Ishikawa (cell line): ENCODE data around the gene RAX2.

Experiments used
- CEBPB ChIP-seq: IDR thresholded peaks from 2 replicates; pipeline ENCODE4 v1.6.1; 2012
- CREB1 ChIP-seq: IDR thresholded peaks from 2 replicates; pipeline ENCODE4 v1.6.1; 2012; ENCODE audit warnings: low read depth
- EGR1 ChIP-seq: IDR thresholded peaks from 2 replicates; pipeline ENCODE4 v1.6.1; 2012
- EP300 ChIP-seq: IDR thresholded peaks from 2 replicates; pipeline ENCODE4 v1.6.1; 2012; ENCODE audit warnings: borderline replicate concordance
- FOXM1 ChIP-seq: IDR thresholded peaks from 2 replicates; pipeline ENCODE4 v1.6.1; 2012; ENCODE audit warnings: low read depth, borderline replicate concordance
- MAX ChIP-seq: IDR thresholded peaks from 2 replicates; pipeline ENCODE4 v1.6.1; 2012
- NFIC ChIP-seq: IDR thresholded peaks from 2 replicates; pipeline ENCODE4 v1.6.1; 2012
- RAD21 ChIP-seq: IDR thresholded peaks from 2 replicates; pipeline ENCODE4 v1.6.1; 2012; ENCODE audit warnings: low read depth
- REST ChIP-seq: IDR thresholded peaks from 2 replicates; pipeline ENCODE4 v1.6.1; 2012; ENCODE audit warnings: low read depth, mild to moderate bottlenecking
- TAF1 ChIP-seq: IDR thresholded peaks from 2 replicates; pipeline ENCODE4 v1.6.1; 2012; ENCODE audit warnings: low read depth, mild to moderate bottlenecking
- TCF12 ChIP-seq: IDR thresholded peaks from 2 replicates; pipeline ENCODE4 v1.6.1; 2012; ENCODE audit warnings: low read depth
- TEAD4 ChIP-seq: IDR thresholded peaks from 2 replicates; pipeline ENCODE4 v1.6.1; 2012
- USF1 ChIP-seq: IDR thresholded peaks from 2 replicates; pipeline ENCODE4 v1.6.1; 2012
- YY1 ChIP-seq: IDR thresholded peaks from 2 replicates; pipeline ENCODE4 v1.6.1; 2012; ENCODE audit warnings: low read depth
- ZBTB7A ChIP-seq: IDR thresholded peaks from 2 replicates; pipeline ENCODE4 v1.6.1; 2012; ENCODE audit warnings: low read depth

Gene RAX2

GRCh38 chr19:3782903-3783302 is 10.9 kb upstream of the RAX2 start:
- no peak for TF ChIP-seq NFIC

- TF ChIP-seq USF1, result no peak
Measured at GRCh38 chr19:3782330-3782729, 10.3 kb upstream of the RAX2 start.

- TF ChIP-seq USF1 (no peak), YY1 (no peak), RAD21 (no peak), TCF12 (no peak), EGR1 (no peak), NFIC (no peak), CREB1 (no peak), TAF1 (no peak), TEAD4 (no peak), REST (no peak), MAX (no peak), CEBPB (no peak), ZBTB7A (no peak), EP300 (no peak), FOXM1 (no peak)
Measured at GRCh38 chr19:3781603-3782002, 9.6 kb upstream of the RAX2 start.

- no peak for TF ChIP-seq EP300
- no peak for TF ChIP-seq CREB1
- TF ChIP-seq USF1, result no peak
- no peak for TF ChIP-seq EGR1
- no peak for TF ChIP-seq NFIC
- TF ChIP-seq TEAD4, result no peak
- TF ChIP-seq RAD21, result no peak
- TF ChIP-seq TAF1, result no peak
- TF ChIP-seq REST, result no peak
- no peak for TF ChIP-seq TCF12
- no peak for TF ChIP-seq YY1
Measured at GRCh38 chr19:3780786-3781304, 8.8 kb upstream of the RAX2 start.

- TF ChIP-seq USF1 (peak; percentile 68), NFIC (no peak)
Measured at GRCh38 chr19:3778899-3779723, 7.1 kb upstream of the RAX2 start.

- TF ChIP-seq EP300 (no peak), YY1 (no peak), ZBTB7A (no peak), TEAD4 (no peak), CEBPB (no peak), TCF12 (no peak), REST (no peak), EGR1 (no peak)
Measured at GRCh38 chr19:3778104-3778867, 6.3 kb upstream of the RAX2 start.
